H1 (cell line): Measurements from ENCODE around the gene CCDC28A. TPM values are rescaled to one million over a fixed set of nuclear protein-coding genes. Genes with fewer than 3 reads are reported as not detected.

Experiments used
- CTCF ChIA-PET: fragments of 300-600 bp; sonication (Branson Sonifier 250); formaldehyde crosslinking; loops from one replicate; lab custom pipeline; 2021; ENCODE audit not compliant: partially characterized antibody; lab: Charles Lee
- POLR2A ChIA-PET: fragments of 300-600 bp; sonication (Branson Sonifier 250); formaldehyde crosslinking; loops from one replicate; lab custom pipeline; 2021; ENCODE audit warnings: inconsistent platforms; ENCODE audit not compliant: partially characterized antibody; lab: Charles Lee
- DNase-seq, 2 experiments: peaks; one replicate each; pipeline versions ENCODE4 v3.0.0 to v3.0.0-alpha.2; 2010 to 2022; ENCODE audit warnings: low spot score in 2 of 2, low read depth in 1 of 2, mixed read lengths in 1 of 2
- FAIRE-seq: peaks from 2 replicates; lab custom pipeline; 2011; peaks lifted over from hg19 to GRCh38; lab: Jason Lieb, UNC
- H2AFZ ChIP-seq: 2 replicates; pipeline ENCODE4 v1.8.1; 2012; ENCODE audit warnings: low read length, inconsistent platforms
- H2AK5ac ChIP-seq: 2 replicates; pipeline ENCODE4 v1.6.1; 2013; ENCODE audit warnings: low read depth, low read length
- H2BK120ac ChIP-seq: replicated peaks from 2 replicates; pipeline ENCODE3; 2013; ENCODE audit warnings: low read depth, low read length, inconsistent platforms
- H2BK12ac ChIP-seq: 2 replicates; pipeline ENCODE4 v1.6.1; 2013; ENCODE audit warnings: low read depth, low read length
- H2BK15ac ChIP-seq: 2 replicates; pipeline ENCODE4 v1.6.1; 2013; ENCODE audit warnings: low read length
- H2BK20ac ChIP-seq: 2 replicates; pipeline ENCODE4 v1.6.1; 2013; ENCODE audit warnings: low read length
- H2BK5ac ChIP-seq: 2 replicates; pipeline ENCODE4 v1.6.1; 2013; ENCODE audit warnings: low read depth, low read length
- H3K14ac ChIP-seq: 2 replicates; pipeline ENCODE4 v1.6.1; 2013; ENCODE audit warnings: inconsistent platforms; ENCODE audit not compliant: insufficient read length
- H3K18ac ChIP-seq: 2 replicates; pipeline ENCODE4 v1.6.1; 2013; ENCODE audit warnings: low read length; ENCODE audit errors: extremely low read depth
- H3K23ac ChIP-seq: 2 replicates; pipeline ENCODE4 v1.6.1; 2013; ENCODE audit warnings: inconsistent platforms; ENCODE audit not compliant: insufficient read length
- H3K23me2 ChIP-seq: 2 replicates; pipeline ENCODE4 v1.6.1; 2013; ENCODE audit warnings: low read depth, low read length
- H3K27ac ChIP-seq: 2 replicates; pipeline ENCODE4 v1.6.1; 2011; ENCODE audit warnings: low read depth, low read length, inconsistent platforms
- H3K27me3 ChIP-seq, 4 experiments: replicated peaks in 1 of 4; 1 replicate in 1 of 4; 2 replicates in 3 of 4; pipeline versions ENCODE4 v1.6.1 to v1.8.1; 2011 to 2013; ENCODE audit warnings: low read length in 3 of 4, mild to moderate bottlenecking in 3 of 4, inconsistent platforms in 2 of 4, mixed read lengths in 2 of 4, moderate library complexity in 1 of 4; ENCODE audit not compliant: control insufficient read depth in 3 of 4, insufficient read depth in 3 of 4; ENCODE audit errors: extremely low read depth in 1 of 4
- H3K36me3 ChIP-seq, 4 experiments: 2 replicates each; pipeline versions ENCODE4 v1.6.1 to v1.8.1; 2011 to 2013; ENCODE audit warnings: mild to moderate bottlenecking in 4 of 4, low read length in 3 of 4, moderate library complexity in 2 of 4, control low read depth in 1 of 4, inconsistent platforms in 1 of 4; ENCODE audit not compliant: insufficient read depth in 4 of 4, control insufficient read depth in 2 of 4
- H3K4ac ChIP-seq: replicated peaks from 2 replicates; pipeline ENCODE3; 2013; ENCODE audit warnings: low read length, low read depth, mixed read lengths, inconsistent platforms; ENCODE audit not compliant: insufficient read length
- H3K4me1 ChIP-seq, 4 experiments: replicated peaks in 1 of 4; 1 replicate in 1 of 4; 2 replicates in 3 of 4; pipeline versions ENCODE4 v1.6.1 to v1.8.1; 2011 to 2013; ENCODE audit warnings: low read length in 3 of 4, inconsistent platforms in 2 of 4, mixed read lengths in 1 of 4; ENCODE audit not compliant: insufficient read depth in 4 of 4, control insufficient read depth in 3 of 4
- H3K4me2 ChIP-seq, 2 experiments: 2 replicates each; pipeline versions ENCODE4 v1.6.1 to v1.8.1; 2011 to 2013; ENCODE audit warnings: low read depth in 2 of 2, low read length in 2 of 2, control low read depth in 1 of 2, inconsistent platforms in 1 of 2, mild to moderate bottlenecking in 1 of 2; ENCODE audit not compliant: insufficient read depth in 1 of 2
- H3K4me3 ChIP-seq, 4 experiments: fragments of 200-600, 300-600 bp in 1 of 4; sonication (generic), shearing (Covaris generic), sonication (Bioruptor Twin) in 1 of 4; 2 replicates each; pipeline versions ENCODE4 v1.5.1 to v1.8.1; 2011 to 2016; ENCODE audit warnings: low read length in 4 of 4, low read depth in 3 of 4, control low read depth in 2 of 4, inconsistent platforms in 2 of 4, mild to moderate bottlenecking in 2 of 4, mixed read lengths in 1 of 4, moderate library complexity in 1 of 4; ENCODE audit not compliant: insufficient read depth in 2 of 4; ENCODE audit errors: extremely low read depth in 1 of 4
- H3K56ac ChIP-seq: replicated peaks from 2 replicates; pipeline ENCODE3; 2013; ENCODE audit warnings: low read depth, mild to moderate bottlenecking, mixed read lengths, low read length, inconsistent platforms; ENCODE audit not compliant: insufficient read length
- H3K79me1 ChIP-seq: 2 replicates; pipeline ENCODE4 v1.6.1; 2013; ENCODE audit warnings: low read depth, low read length, control low read depth
- H3K79me2 ChIP-seq, 2 experiments: 2 replicates each; pipeline versions ENCODE4 v1.6.1 to v1.8.1; 2012 to 2013; ENCODE audit warnings: low read length in 2 of 2, mild to moderate bottlenecking in 2 of 2, inconsistent platforms in 1 of 2; ENCODE audit not compliant: insufficient read depth in 2 of 2, control insufficient read depth in 1 of 2
- H3K9ac ChIP-seq, 4 experiments: replicated peaks in 1 of 4; 1 replicate in 1 of 4; 2 replicates in 3 of 4; pipeline versions ENCODE4 v1.6.1 to v1.8.1; 2011 to 2013; ENCODE audit warnings: low read depth in 3 of 4, low read length in 3 of 4, control low read depth in 2 of 4, mild to moderate bottlenecking in 2 of 4, moderate library complexity in 2 of 4, inconsistent platforms in 1 of 4; ENCODE audit errors: extremely low read depth in 1 of 4
- H3K9me3 ChIP-seq, 2 experiments: 2 replicates each; pipeline versions ENCODE4 v1.6.1 to v1.8.1; 2012 to 2013; ENCODE audit warnings: mild to moderate bottlenecking in 2 of 2, moderate library complexity in 2 of 2, control low read depth in 1 of 2, inconsistent platforms in 1 of 2, low read depth in 1 of 2, low read length in 1 of 2, mixed read lengths in 1 of 2; ENCODE audit not compliant: insufficient read depth in 2 of 2
- H4K20me1 ChIP-seq, 2 experiments: replicated peaks in 1 of 2; 2 replicates each; pipeline versions ENCODE3 to v1.8.1; 2011 to 2013; ENCODE audit warnings: inconsistent platforms in 2 of 2, low read length in 2 of 2, mild to moderate bottlenecking in 1 of 2; ENCODE audit not compliant: insufficient read depth in 2 of 2, control insufficient read depth in 1 of 2
- H4K5ac ChIP-seq: 2 replicates; pipeline ENCODE4 v1.6.1; 2013; ENCODE audit warnings: low read length, low read depth, mixed read lengths, inconsistent platforms; ENCODE audit not compliant: insufficient read length
- H4K8ac ChIP-seq: 2 replicates; pipeline ENCODE4 v1.8.0; 2013; ENCODE audit warnings: mild to moderate bottlenecking, moderate library complexity, low read length, inconsistent platforms; ENCODE audit not compliant: insufficient read depth; ENCODE audit errors: extremely low read depth
- H4K91ac ChIP-seq: replicated peaks from 2 replicates; pipeline ENCODE3; 2013; ENCODE audit warnings: low read length, mixed read lengths, inconsistent platforms; ENCODE audit not compliant: insufficient read length
- ATF3 ChIP-seq: IDR thresholded peaks from 2 replicates; pipeline ENCODE4 v1.6.1; 2011; ENCODE audit warnings: low read depth, mild to moderate bottlenecking, low read length; ENCODE audit not compliant: insufficient read depth
- BACH1 ChIP-seq: IDR thresholded peaks from 2 replicates; pipeline ENCODE4 v1.6.1; 2012; ENCODE audit warnings: low read length, improper control_type of control experiment
- CBX8 ChIP-seq: fragments of 300-800, 300-1000 bp; sonication (generic); IDR thresholded peaks from 2 replicates; pipeline ENCODE4 v1.7.1; 2016; ENCODE audit warnings: low read depth, low read length, borderline replicate concordance
- GABPA ChIP-seq: IDR thresholded peaks from 2 replicates; pipeline ENCODE4 v1.6.1; 2011; ENCODE audit warnings: mild to moderate bottlenecking, low read length, moderate library complexity, borderline replicate concordance; ENCODE audit not compliant: insufficient read depth
- HDAC2 ChIP-seq, 2 experiments: fragments of 300-600 bp in 1 of 2; sonication (generic) in 1 of 2; IDR thresholded peaks; 2 replicates each; pipeline ENCODE4 v1.6.1; 2011 to 2012; ENCODE audit warnings: low read depth in 2 of 2, low read length in 2 of 2, mild to moderate bottlenecking in 2 of 2, moderate library complexity in 2 of 2, borderline replicate concordance in 1 of 2, inconsistent platforms in 1 of 2
- MAX ChIP-seq: IDR thresholded peaks from 2 replicates; pipeline ENCODE4 v1.6.1; 2012; ENCODE audit warnings: inconsistent platforms
- RNF2 ChIP-seq: fragments of 200-900, 300-1000 bp; sonication (generic); IDR thresholded peaks from 2 replicates; pipeline ENCODE4 v1.7.1; 2016; ENCODE audit warnings: borderline replicate concordance, low read depth, mild to moderate bottlenecking, antibody characterized with exemption, low read length; ENCODE audit not compliant: poor library complexity, severe bottlenecking; ENCODE audit errors: missing control alignments
- SIX5 ChIP-seq: IDR thresholded peaks from 2 replicates; pipeline ENCODE4 v1.6.1; 2011; ENCODE audit warnings: mild to moderate bottlenecking, low read depth, low read length
- SP1 ChIP-seq: IDR thresholded peaks from 2 replicates; pipeline ENCODE4 v1.6.1; 2011; ENCODE audit warnings: low read depth, low read length
- USF2 ChIP-seq: IDR thresholded peaks from 2 replicates; pipeline ENCODE4 v1.6.1; 2011; ENCODE audit warnings: low read length, improper control_type of control experiment
- WGBS, 2 experiments: shearing (Covaris generic) in 1 of 2; methylation state at CpG; one replicate each; pipeline versions ENCODE4 v1.1.6 to v1.1.7; 2013 to 2015; ENCODE audit warnings: low lambda C conversion rate in 2 of 2, mixed read lengths in 2 of 2, inconsistent platforms in 1 of 2, low coverage in 1 of 2, missing lambda C conversion rate in 1 of 2; ENCODE audit not compliant: insufficient replicate concordance in 2 of 2, insufficient coverage in 1 of 2, insufficient read length in 1 of 2; ENCODE audit errors: extremely low coverage in 1 of 2, missing lambda C conversion rate in 1 of 2; 5-methylcytosine and 5-hydroxymethylcytosine counted together
- polyA plus RNA-seq, 7 experiments: library from polyadenylated mRNA; depleted of rRNA in 3 of 7; stranded (reverse) in 5 of 7; unstranded in 2 of 7; fragments of >200 nt in 5 of 7; fragments of 200-250 nt in 2 of 7; gene quantifications; 1 replicate in 5 of 7; 2 replicates in 1 of 7; 4 replicates in 1 of 7; pipeline versions ENCODE4 v1.2.1 to v1.2.3, GENCODE V29; 2011 to 2013; ENCODE audit warnings: missing spikeins in 2 of 7, mixed read lengths in 2 of 7
- total RNA-seq: library from RNA; stranded (reverse); fragmentation: NEBNext Ultra II Directional; extraction: Animal tissue kit (Norgen Biotek cat#: 25700); gene quantifications from 2 replicates; pipeline ENCODE4 v1.2.1, GENCODE V29; 2021

CCDC28A gene
- total and polyA plus RNA-seq, 2 of the 8 experiments (the other 6 are each of a cell fraction or from before 2014, with no cell fraction given) = 9.6 to 12.1 TPM

DNA sequence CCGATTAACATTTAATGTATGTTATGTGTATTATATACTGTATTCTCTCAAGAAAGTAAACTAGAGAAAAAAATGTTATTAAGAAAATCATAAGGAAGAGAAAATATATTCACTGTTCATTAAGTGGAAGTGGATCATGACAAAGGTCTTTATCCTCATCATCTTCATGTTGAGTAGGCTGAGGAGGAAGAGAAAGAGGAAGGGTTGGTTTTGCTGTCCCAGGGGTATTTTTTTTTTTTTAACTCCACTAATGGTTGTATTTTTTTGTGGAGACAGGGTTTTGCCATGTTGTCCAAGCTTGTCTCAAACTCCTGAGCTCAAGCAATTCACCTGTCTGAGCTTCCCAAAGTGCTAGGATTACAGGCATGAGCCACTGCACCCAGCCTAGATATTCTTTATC is 33.3 kb downstream of the CCDC28A start:
- H4K20me1 ChIP-seq = no peaks in the 10 kb centered on the region
- no peak overlapping the region for H4K5ac ChIP-seq
- H3K79me1 ChIP-seq = no peaks in the 10 kb centered on the region
- 85% methylated on average over 1 of the region's 1 CpG; no CpG with 5 or more reads in 1 of the 2 experiments for WGBS, 2 experiments
- no peak overlapping the region for H2BK20ac ChIP-seq
- peaks cover 0 to 1% (median 0%) of the 10 kb centered on the region in 4 experiments; a peak in 1 of 7 replicates for H3K27me3 ChIP-seq
- ChIA-PET CTCF (interaction anchor here (0.8 to 1.4 kb wide), 4 partner anchors 9 to 698 kb away, joined by 3 to 5 read pairs (median 4); no protein-coding TSS in a partner anchor), POLR2A (interaction anchor here (1.0 kb wide), 1 partner anchor 9 kb away, joined by 3 read pairs; no protein-coding TSS in a partner anchor)
- no peak overlapping the region for H2AFZ ChIP-seq
- H3K18ac ChIP-seq = no peak overlapping the region
- no peak overlapping the region for H2AK5ac ChIP-seq
- no peak for DNase-seq
- no peak overlapping the region for H3K23ac ChIP-seq
- no peak overlapping the region for H3K4me2 ChIP-seq
- no peak overlapping the region for H3K27ac ChIP-seq
- no peak overlapping the region for H2BK120ac ChIP-seq
- H3K4ac ChIP-seq = no peak overlapping the region
- H3K36me3 ChIP-seq = no peaks in the 10 kb centered on the region
- no peak overlapping the region for H4K91ac ChIP-seq
- no peak overlapping the region for H3K14ac ChIP-seq
- FAIRE-seq = no peak
- no peak overlapping the region for H2BK15ac ChIP-seq
- no peak overlapping the region for H2BK5ac ChIP-seq
- H3K23me2 ChIP-seq = no peaks in the 10 kb centered on the region; the same call in 1 of the 2 replicates
- no peak overlapping the region for H3K56ac ChIP-seq
- no peaks in the 10 kb centered on the region for H3K79me2 ChIP-seq
- H3K9me3 ChIP-seq = no peaks in the 10 kb centered on the region
- no peak overlapping the region for H4K8ac ChIP-seq
- H3K9ac ChIP-seq = no peak overlapping the region
- H2BK12ac ChIP-seq = no peak overlapping the region
- H3K4me3 ChIP-seq = no peak overlapping the region
- no peaks in the 10 kb centered on the region for H3K4me1 ChIP-seq
- TF ChIP-seq USF2 (no peak), CBX8 (no peak), ATF3 (no peak), RNF2 (no peak), GABPA (no peak), SIX5 (no peak), HDAC2 (IDR thresholded peaks at IDR 0.05; ENCODE audit: borderline replicate concordance in 1 of 2, low read depth in 2 of 2, low read length in 2 of 2) (no peak), BACH1 (no peak), MAX (no peak), SP1 (no peak)
